IMR-90 (cell line): ENCODE data around the gene DRD2. TPM values are rescaled to one million over a fixed set of nuclear protein-coding genes. Genes with fewer than 3 reads are reported as not detected.

Experiments
- ATAC-seq: fragments of 200-7000 bp; cut with Tn5 transposase; 2 replicates; pipeline ENCODE4 v1.9.1; 2020; ENCODE audit warnings: low read depth, mild to moderate bottlenecking, moderate library complexity
- BruUV-seq: library from RNA; stranded (reverse); fragments of 400-500 nt; replicated peaks from 2 replicates; lab custom pipeline; 2021; lab: Mats Ljungman, UMichigan
- CTCF ChIA-PET: fragments of 300-600 bp; formaldehyde crosslinking; extraction: SDS; loops from one replicate; lab custom pipeline; 2021; ENCODE audit warnings: antibody characterized with exemption; lab: Yijun Ruan, JAX
- POLR2A ChIA-PET: fragments of 300-600 bp; sonication (Branson Sonifier 250); formaldehyde crosslinking; loops from one replicate; lab custom pipeline; 2022; ENCODE audit warnings: antibody characterized with exemption; ENCODE audit not compliant: unreplicated experiment; lab: Charles Lee
- DNase-seq: peaks from one replicate; pipeline ENCODE4 v3.0.0; 2013
- H2AFZ ChIP-seq: replicated peaks from 2 replicates; pipeline ENCODE3; 2013; ENCODE audit warnings: low read length, mild to moderate bottlenecking; ENCODE audit not compliant: poor library complexity
- H2AK5ac ChIP-seq: 2 replicates; pipeline ENCODE4 v1.6.1; 2013; ENCODE audit warnings: low read depth, low read length, inconsistent platforms
- H2AK9ac ChIP-seq: replicated peaks from 2 replicates; pipeline ENCODE3; 2013; ENCODE audit warnings: mild to moderate bottlenecking, low read depth, low read length, moderate library complexity; ENCODE audit not compliant: poor library complexity
- H2BK120ac ChIP-seq: 2 replicates; pipeline ENCODE4 v1.6.1; 2013; ENCODE audit warnings: low read depth, low read length, inconsistent platforms
- H2BK15ac ChIP-seq: 3 replicates; pipeline ENCODE4 v1.6.1; 2013; ENCODE audit warnings: low read depth, low read length, inconsistent platforms
- H2BK20ac ChIP-seq: 2 replicates; pipeline ENCODE4 v1.6.1; 2013; ENCODE audit warnings: low read depth, mild to moderate bottlenecking, inconsistent platforms, low read length, moderate library complexity
- H2BK5ac ChIP-seq: 2 replicates; pipeline ENCODE4 v1.6.1; 2013; ENCODE audit warnings: mild to moderate bottlenecking, low read depth, low read length, inconsistent platforms; ENCODE audit not compliant: poor library complexity, severe bottlenecking
- H3K14ac ChIP-seq: replicated peaks from 2 replicates; pipeline ENCODE4 v1.6.1; 2013; ENCODE audit warnings: low read depth, low read length, inconsistent platforms
- H3K18ac ChIP-seq: 2 replicates; pipeline ENCODE4 v1.6.1; 2013; ENCODE audit warnings: low read depth, low read length, control low read depth
- H3K23ac ChIP-seq: 2 replicates; pipeline ENCODE4 v1.6.1; 2013; ENCODE audit warnings: low read depth, low read length, inconsistent platforms
- H3K27ac ChIP-seq: 2 replicates; pipeline ENCODE4 v1.5.1; 2013; ENCODE audit warnings: mild to moderate bottlenecking, control low read depth, low read length; ENCODE audit not compliant: insufficient read depth
- H3K27me3 ChIP-seq: 2 replicates; pipeline ENCODE4 v1.6.1; 2013; ENCODE audit warnings: low read length; ENCODE audit not compliant: control insufficient read depth, insufficient read depth
- H3K36me3 ChIP-seq: 2 replicates; pipeline ENCODE4 v1.6.1; 2013; ENCODE audit warnings: low read length, mixed read lengths; ENCODE audit not compliant: control insufficient read depth, insufficient read depth
- H3K4ac ChIP-seq: 2 replicates; pipeline ENCODE4 v1.6.1; 2013; ENCODE audit warnings: low read depth, low read length, inconsistent platforms
- H3K4me1 ChIP-seq: 2 replicates; pipeline ENCODE4 v1.6.1; 2013; ENCODE audit warnings: low read length, mixed read lengths; ENCODE audit not compliant: control insufficient read depth, insufficient read depth
- H3K4me2 ChIP-seq: 2 replicates; pipeline ENCODE4 v1.6.1; 2013; ENCODE audit warnings: low read depth, mild to moderate bottlenecking, control low read depth, low read length, moderate library complexity
- H3K4me3 ChIP-seq: 2 replicates; pipeline ENCODE4 v1.5.1; 2013; ENCODE audit warnings: low read depth, mild to moderate bottlenecking, control low read depth, low read length, moderate library complexity; ENCODE audit not compliant: insufficient read depth
- H3K56ac ChIP-seq: 2 replicates; pipeline ENCODE4 v1.6.1; 2013; ENCODE audit warnings: low read length, inconsistent platforms; ENCODE audit not compliant: insufficient read depth; ENCODE audit errors: extremely low read depth
- H3K79me1 ChIP-seq, 2 experiments: 2 replicates each; pipeline ENCODE4 v1.6.1; 2013; ENCODE audit warnings: low read length in 2 of 2, inconsistent platforms in 1 of 2, low read depth in 1 of 2
- H3K9ac ChIP-seq: 2 replicates; pipeline ENCODE4 v1.6.1; 2013; ENCODE audit warnings: low read depth, low read length, control low read depth
- H3K9me1 ChIP-seq: 2 replicates; pipeline ENCODE4 v1.6.1; 2013; ENCODE audit warnings: low read length, inconsistent platforms; ENCODE audit not compliant: insufficient read depth
- H3K9me3 ChIP-seq: 2 replicates; pipeline ENCODE4 v1.6.1; 2013; ENCODE audit warnings: low read length; ENCODE audit not compliant: control insufficient read depth, insufficient read depth
- H4K20me1 ChIP-seq: 2 replicates; pipeline ENCODE4 v1.6.1; 2013; ENCODE audit warnings: low read length, inconsistent platforms; ENCODE audit not compliant: insufficient read depth
- H4K5ac ChIP-seq: 2 replicates; pipeline ENCODE4 v1.6.1; 2013; ENCODE audit warnings: mild to moderate bottlenecking, low read depth, low read length, control low read depth
- H4K8ac ChIP-seq, 2 experiments: 2 replicates each; pipeline ENCODE4 v1.6.1; 2013; ENCODE audit warnings: low read depth in 2 of 2, low read length in 2 of 2, control low read depth in 1 of 2, inconsistent platforms in 1 of 2
- H4K91ac ChIP-seq: 2 replicates; pipeline ENCODE4 v1.6.1; 2013; ENCODE audit warnings: low read depth, low read length, inconsistent platforms; ENCODE audit not compliant: insufficient read depth
- BHLHE40 ChIP-seq: fragments of 150-350 bp; IDR thresholded peaks from 2 replicates; pipeline ENCODE4 v1.6.1; 2016; ENCODE audit warnings: mild to moderate bottlenecking, low read depth, low read length
- CEBPB ChIP-seq: IDR thresholded peaks from 2 replicates; pipeline ENCODE4 v1.6.1; 2012; ENCODE audit warnings: low read depth, low read length, improper control_type of control experiment
- CHD1 ChIP-seq: IDR thresholded peaks from 2 replicates; pipeline ENCODE4 v1.6.1; 2012; ENCODE audit warnings: low read depth, low read length, improper control_type of control experiment
- FOS ChIP-seq: fragments of 150-350 bp; IDR thresholded peaks from 2 replicates; pipeline ENCODE4 v1.6.1; 2016; ENCODE audit warnings: low read depth, low read length
- MAFK ChIP-seq: IDR thresholded peaks from 2 replicates; pipeline ENCODE4 v1.6.1; 2012; ENCODE audit warnings: low read depth, low read length, improper control_type of control experiment
- MAZ ChIP-seq: IDR thresholded peaks from 2 replicates; pipeline ENCODE4 v1.6.1; 2012; ENCODE audit warnings: low read depth, mild to moderate bottlenecking, low read length, improper control_type of control experiment, moderate library complexity, borderline replicate concordance
- MXI1 ChIP-seq: IDR thresholded peaks from 2 replicates; pipeline ENCODE4 v1.6.1; 2012; ENCODE audit warnings: low read depth, mild to moderate bottlenecking, low read length, moderate library complexity, borderline replicate concordance
- NFE2L2 ChIP-seq: fragments of 150-350 bp; IDR thresholded peaks from 2 replicates; pipeline ENCODE4 v1.6.1; 2016; ENCODE audit warnings: low read depth, mild to moderate bottlenecking, low read length
- POLR2A ChIP-seq: IDR thresholded peaks from 2 replicates; pipeline ENCODE4 v1.6.1; 2012; ENCODE audit warnings: mild to moderate bottlenecking, low read depth, low read length
- RAD21 ChIP-seq: IDR thresholded peaks from 2 replicates; pipeline ENCODE4 v1.6.1; 2012; ENCODE audit warnings: low read length, improper control_type of control experiment
- RCOR1 ChIP-seq: IDR thresholded peaks from 2 replicates; pipeline ENCODE4 v1.6.1; 2012; ENCODE audit warnings: mild to moderate bottlenecking, low read length, improper control_type of control experiment; ENCODE audit not compliant: insufficient replicate concordance
- RFX5 ChIP-seq: IDR thresholded peaks from 2 replicates; pipeline ENCODE4 v1.8.0; 2012; ENCODE audit warnings: low read depth, mild to moderate bottlenecking, low read length, moderate library complexity
- SMC3 ChIP-seq: fragments of 150-350 bp; IDR thresholded peaks from 2 replicates; pipeline ENCODE4 v1.6.1; 2016; ENCODE audit warnings: low read depth, mild to moderate bottlenecking, antibody characterized with exemption, low read length, moderate library complexity
- WGBS, 2 experiments: methylation state at CpG; one replicate each; pipeline versions ENCODE4 v1.1.5 to v1.1.7; 2013; ENCODE audit warnings: missing lambda C conversion rate in 2 of 2; ENCODE audit not compliant: insufficient read length in 1 of 2; ENCODE audit errors: extremely low coverage in 2 of 2; 5-methylcytosine and 5-hydroxymethylcytosine counted together
- dilution Hi-C: fragments of 300-500 bp; cut with HindIII; formaldehyde crosslinking; loops from one replicate; pipeline ENCODE4 v1.14.3; 2018; ENCODE audit warnings: low sequenced_read_pairs; ENCODE audit not compliant: unreplicated experiment
- in situ Hi-C: fragments of 300-500 bp; cut with MboI; formaldehyde crosslinking; loops from 3 replicates; pipeline ENCODE4 v1.14.3; 2019; ENCODE audit warnings: low sequenced_read_pairs, inconsistent platforms, mixed read lengths
- intact Hi-C: fragments of 100-400 bp; cut with micrococcal nuclease; formaldehyde crosslinking; loops from 2 replicates; pipeline ENCODE4 v1.10.0; 2022
- polyA plus RNA-seq, 3 experiments: library from polyadenylated mRNA; depleted of rRNA; stranded (reverse); fragments of >200 nt; gene quantifications; 2 replicates each; pipeline ENCODE4 v1.2.3, GENCODE V29; 2012; ENCODE audit warnings: low replicate concordance in 1 of 3
- total RNA-seq: library from RNA; depleted of rRNA; stranded (reverse); fragments of >200 nt; gene quantifications from 2 replicates; pipeline ENCODE4 v1.2.3, GENCODE V29; 2012
- TF ChIP-seq, protein P1 (sequence below): conservative IDR thresholded peaks from 2 replicates; pipeline ENCODE4 v1.5.1; 2012; ENCODE audit warnings: mild to moderate bottlenecking, low read depth, low read length, improper control_type of control experiment
- TF ChIP-seq, protein P2 (sequence below): fragments of 150-350 bp; IDR thresholded peaks from 2 replicates; pipeline ENCODE4 v1.6.1; 2016; ENCODE audit warnings: low read depth, mild to moderate bottlenecking, low read length, moderate library complexity, borderline replicate concordance

The DRD2 gene
- total and polyA plus RNA-seq, 2 of the 4 experiments (the other 2 are of a cell fraction) = not detected

DNA sequence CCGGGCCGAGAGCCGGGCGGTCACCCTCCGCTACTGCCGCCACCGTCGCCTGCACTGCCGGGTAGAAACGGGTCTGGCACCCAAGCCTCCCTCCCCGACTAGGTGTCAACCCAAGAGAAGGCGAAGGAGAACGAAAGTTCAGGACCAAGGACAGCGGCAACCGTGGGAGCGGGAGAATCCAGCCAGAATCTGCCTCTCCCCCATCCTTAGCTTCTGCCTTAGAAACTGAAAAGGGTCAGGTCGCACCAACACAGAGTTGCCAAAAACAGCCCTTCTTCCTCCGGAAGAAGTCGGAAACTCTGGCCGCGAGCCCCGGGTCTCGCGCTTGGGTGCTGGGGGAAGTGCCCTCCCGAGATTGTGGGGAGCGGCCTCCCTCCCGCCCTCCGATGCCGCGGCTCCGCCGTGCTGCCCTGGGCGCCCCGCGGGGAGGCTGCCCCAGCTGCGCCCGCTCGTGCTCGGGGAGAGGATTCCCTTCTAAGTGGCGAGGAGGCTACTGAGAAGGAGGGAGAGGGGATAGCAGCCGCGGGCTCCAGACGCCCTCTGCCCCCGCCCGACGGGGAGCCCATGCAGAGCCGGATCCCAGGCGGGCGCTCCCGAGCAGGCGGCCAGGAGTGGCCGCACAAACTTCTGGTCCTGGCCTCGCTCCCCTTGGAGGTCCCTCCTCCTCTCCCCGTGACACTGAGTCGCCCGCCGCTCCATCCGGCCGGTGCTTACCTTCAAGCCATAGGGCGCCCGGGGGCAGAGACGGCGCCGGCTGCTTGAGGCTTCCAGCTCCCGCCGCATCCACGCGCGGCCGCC is 637 bp downstream of the DRD2 start:
- ATAC-seq (peak; percentile 92), DNase-seq (peak; percentile 66)
- Histone ChIP-seq H3K9ac (no peak overlapping the region), H2BK20ac (no peak overlapping the region), H2AK9ac (no peak overlapping the region), H2BK120ac (no peak overlapping the region), H4K8ac (no peak overlapping the region), H3K79me1 (no peaks in the 10 kb centered on the region), H3K9me1 (no peaks in the 10 kb centered on the region), H2BK15ac (no peak overlapping the region), H4K5ac (no peak overlapping the region), H2BK5ac (no peak overlapping the region), H3K9me3 (no peaks in the 10 kb centered on the region), H3K4ac (no peak overlapping the region), H3K36me3 (no peaks in the 10 kb centered on the region), H3K18ac (no peak overlapping the region), H3K4me1 (no peaks in the 10 kb centered on the region), H4K20me1 (no peaks in the 10 kb centered on the region), H3K14ac (no peak overlapping the region), H3K4me2 (no peak overlapping the region; the same call in 1 of the 2 replicates), H4K91ac (no peak overlapping the region), H2AFZ (peak overlapping the region; percentile 68), H2AK5ac (no peak overlapping the region), H3K27me3 (peaks cover 19% of the 10 kb centered on the region), H3K4me3 (no peak overlapping the region), H3K56ac (no peak overlapping the region), H3K27ac (no peak overlapping the region), H3K23ac (no peak overlapping the region)
- CTCF ChIA-PET = interaction anchor here (0.6 kb wide), 1 partner anchor 942 kb away, joined by 5 read pairs; no protein-coding TSS in a partner anchor
- intact Hi-C loops (no loop called here), dilution Hi-C loops (no loop called here), in situ Hi-C loops (no loop called here)
- no CpG with 5 or more reads among the region's 70 CpGs for whole genome bisulfite sequencing, 2 experiments
- POLR2A ChIA-PET = no interaction called here
- no TSS peak for BruUV-seq
- no peak for TF ChIP-seq MAFK
- TF ChIP-seq, protein P1, sequence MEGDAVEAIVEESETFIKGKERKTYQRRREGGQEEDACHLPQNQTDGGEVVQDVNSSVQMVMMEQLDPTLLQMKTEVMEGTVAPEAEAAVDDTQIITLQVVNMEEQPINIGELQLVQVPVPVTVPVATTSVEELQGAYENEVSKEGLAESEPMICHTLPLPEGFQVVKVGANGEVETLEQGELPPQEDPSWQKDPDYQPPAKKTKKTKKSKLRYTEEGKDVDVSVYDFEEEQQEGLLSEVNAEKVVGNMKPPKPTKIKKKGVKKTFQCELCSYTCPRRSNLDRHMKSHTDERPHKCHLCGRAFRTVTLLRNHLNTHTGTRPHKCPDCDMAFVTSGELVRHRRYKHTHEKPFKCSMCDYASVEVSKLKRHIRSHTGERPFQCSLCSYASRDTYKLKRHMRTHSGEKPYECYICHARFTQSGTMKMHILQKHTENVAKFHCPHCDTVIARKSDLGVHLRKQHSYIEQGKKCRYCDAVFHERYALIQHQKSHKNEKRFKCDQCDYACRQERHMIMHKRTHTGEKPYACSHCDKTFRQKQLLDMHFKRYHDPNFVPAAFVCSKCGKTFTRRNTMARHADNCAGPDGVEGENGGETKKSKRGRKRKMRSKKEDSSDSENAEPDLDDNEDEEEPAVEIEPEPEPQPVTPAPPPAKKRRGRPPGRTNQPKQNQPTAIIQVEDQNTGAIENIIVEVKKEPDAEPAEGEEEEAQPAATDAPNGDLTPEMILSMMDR = no peak
- TF ChIP-seq FOS = no peak
- no peak for TF ChIP-seq MXI1
- TF ChIP-seq SMC3 = no peak
- TF ChIP-seq RAD21 = no peak
- TF ChIP-seq RFX5 = no peak
- TF ChIP-seq POLR2A = no peak
- no peak for TF ChIP-seq BHLHE40
- TF ChIP-seq, protein P2, sequence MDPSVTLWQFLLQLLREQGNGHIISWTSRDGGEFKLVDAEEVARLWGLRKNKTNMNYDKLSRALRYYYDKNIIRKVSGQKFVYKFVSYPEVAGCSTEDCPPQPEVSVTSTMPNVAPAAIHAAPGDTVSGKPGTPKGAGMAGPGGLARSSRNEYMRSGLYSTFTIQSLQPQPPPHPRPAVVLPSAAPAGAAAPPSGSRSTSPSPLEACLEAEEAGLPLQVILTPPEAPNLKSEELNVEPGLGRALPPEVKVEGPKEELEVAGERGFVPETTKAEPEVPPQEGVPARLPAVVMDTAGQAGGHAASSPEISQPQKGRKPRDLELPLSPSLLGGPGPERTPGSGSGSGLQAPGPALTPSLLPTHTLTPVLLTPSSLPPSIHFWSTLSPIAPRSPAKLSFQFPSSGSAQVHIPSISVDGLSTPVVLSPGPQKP = no peak
- TF ChIP-seq CEBPB = no peak
- no peak for TF ChIP-seq CHD1
- TF ChIP-seq RCOR1 = no peak
- no peak for TF ChIP-seq MAZ
- TF ChIP-seq NFE2L2 = no peak
